GM15510 (cell line): ENCODE measurements around the gene KLHL22.

Experiments used
- POLR2A ChIP-seq: IDR thresholded peaks from 3 replicates; pipeline ENCODE4 v1.6.1; 2011; ENCODE audit warnings: borderline replicate concordance; ENCODE audit not compliant: insufficient read length; ENCODE audit errors: extremely low read depth

KLHL22 gene

GRCh38 chr22:20488946-20489345, 6.6 kb downstream of the KLHL22 start:
- TF ChIP-seq POLR2A = no peak

GRCh38 chr22:20487715-20488114, 7.9 kb downstream of the KLHL22 start:
- TF ChIP-seq POLR2A = no peak

- TF ChIP-seq POLR2A = no peak
Measured at GRCh38 chr22:20486229-20486628, 9.4 kb downstream of the KLHL22 start.

GRCh38 chr22:20484948-20485683, 10.5 kb downstream of the KLHL22 start:
- no peak for TF ChIP-seq POLR2A

GRCh38 chr22:20483771-20484170, 11.8 kb downstream of the KLHL22 start:
- TF ChIP-seq POLR2A = no peak

- no peak for TF ChIP-seq POLR2A
Measured at GRCh38 chr22:20479612-20480196, 15.9 kb downstream of the KLHL22 start.

GRCh38 chr22:20475115-20475436, 20.5 kb downstream of the KLHL22 start:
- TF ChIP-seq POLR2A = no peak

- TF ChIP-seq POLR2A = no peak
Measured at GRCh38 chr22:20472629-20473442, 22.8 kb downstream of the KLHL22 start.

- no peak for TF ChIP-seq POLR2A
Measured at GRCh38 chr22:20471126-20471833, 24.3 kb downstream of the KLHL22 start.

GRCh38 chr22:20469110-20469868, 26.3 kb downstream of the KLHL22 start:
- no peak for TF ChIP-seq POLR2A

- no peak for TF ChIP-seq POLR2A
Measured at GRCh38 chr22:20466659-20467379, 28.8 kb downstream of the KLHL22 start.

- no peak for TF ChIP-seq POLR2A
Measured at GRCh38 chr22:20465759-20466077, 29.9 kb downstream of the KLHL22 start.

- no peak for TF ChIP-seq POLR2A
Measured at GRCh38 chr22:20464912-20465758, 30.5 kb downstream of the KLHL22 start.
